HG03280 (cell line): ENCODE data around the gene FAM120A.

Experiments used
- ATAC-seq: cut with Tn5 transposase; IDR thresholded peaks from one replicate; pipeline ENCODE4 v1.9.1; 2021; ENCODE audit warnings: mild to moderate bottlenecking, moderate library complexity; ENCODE audit not compliant: unreplicated experiment

The FAM120A gene

GRCh38 chr9:93613791-93614190 is 162.3 kb downstream of the FAM120A start:
- ATAC-seq: no peak

- ATAC-seq: no peak
Observed at GRCh38 chr9:93614830-93615468, 163.5 kb downstream of the FAM120A start.
